B cell (primary cell): ENCODE results near the gene SLC30A3. TPM values are rescaled to one million over a fixed set of nuclear protein-coding genes. Genes with fewer than 3 reads are reported as not detected.

Source experiments
- ATAC-seq: fragments of 200-7000 bp; cut with Tn5 transposase; one replicate; pipeline ENCODE4 v1.10.0; 2021; ENCODE audit warnings: low read depth, mild to moderate bottlenecking, moderate number of reproducible peaks, moderate library complexity
- CTCF ChIA-PET: fragments of 350-600 bp; sonication (Branson Sonifier 250); formaldehyde crosslinking; loops from one replicate; lab custom pipeline; 2021; ENCODE audit warnings: antibody characterized with exemption, inconsistent platforms; lab: Charles Lee
- POLR2A ChIA-PET: fragments of 350-600 bp; sonication (Branson Sonifier 250); formaldehyde crosslinking; loops from one replicate; lab custom pipeline; 2021; ENCODE audit warnings: antibody characterized with exemption; lab: Charles Lee
- DNase-seq: peaks from one replicate; pipeline ENCODE4 v3.0.0; 2013
- H2AFZ ChIP-seq: 2 replicates; pipeline ENCODE4 v1.6.1; 2012; ENCODE audit warnings: mild to moderate bottlenecking, low read depth, low read length; ENCODE audit not compliant: insufficient read depth, poor library complexity, severe bottlenecking
- H3K27ac ChIP-seq, 2 donors: 1 replicate in 1 of 2; 2 replicates in 1 of 2; pipeline ENCODE4 v1.5.1; 2012 to 2013; ENCODE audit warnings: low read length in 2 of 2, mild to moderate bottlenecking in 2 of 2, moderate library complexity in 1 of 2
- H3K27me3 ChIP-seq, 4 experiments: fragments of 200-600 bp in 1 of 4; sonication (generic) in 1 of 4; replicated peaks in 1 of 4; 1 replicate in 2 of 4; 2 replicates in 2 of 4; pipeline versions ENCODE4 v1.6.1 to v1.7.0; 2013 to 2016; ENCODE audit warnings: low read length in 3 of 4, mild to moderate bottlenecking in 2 of 4, mixed read lengths in 1 of 4, moderate library complexity in 1 of 4; ENCODE audit not compliant: insufficient read depth in 4 of 4, control insufficient read depth in 3 of 4; ENCODE audit errors: control extremely low read depth in 1 of 4
- H3K36me3 ChIP-seq, 2 experiments: replicated peaks in 1 of 2; 1 replicate in 1 of 2; 2 replicates in 1 of 2; pipeline versions ENCODE4 v1.6.1 to v1.7.1; 2013; ENCODE audit warnings: low read length in 1 of 2; ENCODE audit not compliant: insufficient read depth in 2 of 2, control insufficient read depth in 1 of 2; ENCODE audit errors: control extremely low read depth in 1 of 2, extremely low read depth in 1 of 2
- H3K4me1 ChIP-seq, 2 donors: fragments of 200-600 bp in 1 of 2; sonication (generic) in 1 of 2; 1 replicate in 1 of 2; 2 replicates in 1 of 2; pipeline versions ENCODE4 v1.5.1 to v1.6.1; 2013 to 2017; ENCODE audit warnings: low read length in 2 of 2; ENCODE audit not compliant: control insufficient read depth in 2 of 2, insufficient read depth in 2 of 2
- H3K4me2 ChIP-seq: replicated peaks from 2 replicates; pipeline ENCODE3; 2012; ENCODE audit warnings: mild to moderate bottlenecking, low read depth, low read length; ENCODE audit not compliant: poor library complexity, severe bottlenecking
- H3K4me3 ChIP-seq, 5 experiments: fragments of 200-600 bp in 1 of 5; sonication (generic) in 1 of 5; 1 replicate in 3 of 5; 2 replicates in 2 of 5; pipeline versions ENCODE4 v1.5.1 to v1.7.0; 2011 to 2016; ENCODE audit warnings: low read length in 4 of 5, mild to moderate bottlenecking in 4 of 5, low read depth in 2 of 5, control low read depth in 1 of 5, moderate library complexity in 1 of 5; ENCODE audit not compliant: insufficient read depth in 1 of 5; ENCODE audit errors: control extremely low read depth in 1 of 5, extremely low read depth in 1 of 5
- H3K79me2 ChIP-seq: fragments of 200-600 bp; sonication (generic); one replicate; pipeline ENCODE4 v1.6.0; 2016; ENCODE audit warnings: low read length; ENCODE audit not compliant: control insufficient read depth, insufficient read depth
- H3K9ac ChIP-seq: fragments of 200-600 bp; sonication (generic); 2 replicates; pipeline ENCODE4 v1.6.1; 2017; ENCODE audit warnings: mild to moderate bottlenecking, low read length, moderate library complexity
- H3K9me3 ChIP-seq, 3 donors: one replicate each; pipeline versions ENCODE4 v1.6.1 to v1.7.1; 2013; ENCODE audit warnings: low read length in 2 of 3; ENCODE audit not compliant: control insufficient read depth in 2 of 3, insufficient read depth in 1 of 3; ENCODE audit errors: control extremely low read depth in 1 of 3
- H4K20me1 ChIP-seq: 2 replicates; pipeline ENCODE4 v1.6.0; 2012; ENCODE audit warnings: mild to moderate bottlenecking, low read length; ENCODE audit not compliant: insufficient read depth, control insufficient read depth, poor library complexity, severe bottlenecking
- H3K27ac Mint-ChIP-seq: one replicate; pipeline ENCODE4 v1.8.0; 2021; ENCODE audit warnings: mixed read lengths
- H3K27me3 Mint-ChIP-seq: one replicate; pipeline ENCODE4 v1.8.0; 2021; ENCODE audit warnings: mixed read lengths
- H3K4me1 Mint-ChIP-seq: one replicate; pipeline ENCODE4 v1.8.0; 2021; ENCODE audit warnings: mixed read lengths
- H3K4me3 Mint-ChIP-seq: one replicate; pipeline ENCODE4 v1.8.0; 2021; ENCODE audit warnings: mixed read lengths
- H3K9me3 Mint-ChIP-seq: one replicate; pipeline ENCODE4 v1.8.0; 2022; ENCODE audit warnings: mixed read lengths; ENCODE audit not compliant: insufficient read depth
- EZH2 ChIP-seq: IDR thresholded peaks from 2 replicates; pipeline ENCODE4 v1.6.1; 2012; ENCODE audit warnings: borderline replicate concordance, low read depth, mild to moderate bottlenecking, moderate library complexity, low read length; ENCODE audit not compliant: insufficient read depth, poor library complexity, severe bottlenecking
- WGBS: methylation state at CpG from one replicate; pipeline ENCODE4 v1.1.5; 2013; ENCODE audit warnings: missing lambda C conversion rate; ENCODE audit not compliant: insufficient coverage; 5-methylcytosine and 5-hydroxymethylcytosine counted together
- intact Hi-C: fragments of 100-400 bp; cut with micrococcal nuclease; formaldehyde crosslinking; loops from one replicate; pipeline ENCODE4 v1.10.0; 2022
- polyA plus RNA-seq: library from polyadenylated mRNA; depleted of rRNA; stranded (reverse); fragments of >200 nt; gene quantifications from 2 replicates; pipeline ENCODE4 v1.2.3, GENCODE V29; 2012
- total RNA-seq, 2 donors: library from RNA; stranded (reverse); fragments of 120-200 nt in 1 of 2; gene quantifications; 1 replicate in 1 of 2; 2 replicates in 1 of 2; pipeline versions ENCODE4 v1.2.3 to v1.2.4, GENCODE V29; 2013 to 2022
- TF ChIP-seq, protein P1 (sequence below): fragments of 200-600 bp; IDR thresholded peaks from one replicate; pipeline ENCODE4 v1.8.0; 2022; ENCODE audit warnings: antibody characterized with exemption, mild to moderate bottlenecking

The SLC30A3 gene
- total and polyA plus RNA-seq, 2 donors (not counting 1 experiment from before 2014, with no cell fraction given) = 0.09 TPM; not detected in 1

DNA sequence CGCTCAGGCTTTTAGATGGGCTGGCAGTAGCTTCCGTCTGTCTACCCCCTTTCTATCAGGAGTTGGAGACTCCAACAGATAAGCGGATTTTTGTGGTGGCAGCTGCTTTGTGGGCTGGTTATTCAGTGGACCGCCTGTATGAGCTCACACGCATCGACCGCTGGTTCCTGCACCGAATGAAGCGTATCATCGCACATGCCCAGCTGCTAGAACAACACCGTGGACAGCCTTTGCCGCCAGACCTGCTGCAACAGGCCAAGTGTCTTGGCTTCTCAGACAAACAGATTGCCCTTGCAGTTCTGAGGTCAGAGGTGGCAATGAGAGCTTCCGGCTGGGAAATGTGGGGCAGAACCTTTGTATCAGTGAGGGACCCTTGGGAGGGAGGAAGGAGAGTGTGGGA is 30.9 kb downstream of the SLC30A3 start:
- ChIA-PET POLR2A (no interaction called here), CTCF (interaction anchor here (1.5 to 1.6 kb wide), 2 partner anchors 72 to 270 kb away, joined by 4 to 6 read pairs; no protein-coding TSS in a partner anchor)
- Histone ChIP-seq H3K9me3 (no peaks in the 10 kb centered on the region), H3K9ac (no peak overlapping the region), H3K27ac (no peak overlapping the region), H4K20me1 (no peaks in the 10 kb centered on the region), H3K27me3 (no peaks in the 10 kb centered on the region), H3K36me3 (peaks cover 13 to 75% of the 10 kb centered on the region in 2 experiments), H3K79me2 (no peaks in the 10 kb centered on the region), H3K4me2 (no peak overlapping the region), H3K4me1 (no peaks in the 10 kb centered on the region), H2AFZ (no peak overlapping the region), H3K4me3 (no peak overlapping the region)
- Mint-ChIP-seq H3K4me1 (no peaks in the 10 kb centered on the region), H3K27ac (no peak overlapping the region), H3K9me3 (no peaks in the 10 kb centered on the region), H3K27me3 (no peaks in the 10 kb centered on the region), H3K4me3 (no peak overlapping the region)
- ATAC-seq (no peak), DNase-seq (no peak)
- 98% methylated on average over 11 of the region's 13 CpGs for WGBS
- intact Hi-C loops = no loop called here
- TF ChIP-seq, protein P1, sequence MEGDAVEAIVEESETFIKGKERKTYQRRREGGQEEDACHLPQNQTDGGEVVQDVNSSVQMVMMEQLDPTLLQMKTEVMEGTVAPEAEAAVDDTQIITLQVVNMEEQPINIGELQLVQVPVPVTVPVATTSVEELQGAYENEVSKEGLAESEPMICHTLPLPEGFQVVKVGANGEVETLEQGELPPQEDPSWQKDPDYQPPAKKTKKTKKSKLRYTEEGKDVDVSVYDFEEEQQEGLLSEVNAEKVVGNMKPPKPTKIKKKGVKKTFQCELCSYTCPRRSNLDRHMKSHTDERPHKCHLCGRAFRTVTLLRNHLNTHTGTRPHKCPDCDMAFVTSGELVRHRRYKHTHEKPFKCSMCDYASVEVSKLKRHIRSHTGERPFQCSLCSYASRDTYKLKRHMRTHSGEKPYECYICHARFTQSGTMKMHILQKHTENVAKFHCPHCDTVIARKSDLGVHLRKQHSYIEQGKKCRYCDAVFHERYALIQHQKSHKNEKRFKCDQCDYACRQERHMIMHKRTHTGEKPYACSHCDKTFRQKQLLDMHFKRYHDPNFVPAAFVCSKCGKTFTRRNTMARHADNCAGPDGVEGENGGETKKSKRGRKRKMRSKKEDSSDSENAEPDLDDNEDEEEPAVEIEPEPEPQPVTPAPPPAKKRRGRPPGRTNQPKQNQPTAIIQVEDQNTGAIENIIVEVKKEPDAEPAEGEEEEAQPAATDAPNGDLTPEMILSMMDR = no peak
- no peak for TF ChIP-seq EZH2

DNA sequence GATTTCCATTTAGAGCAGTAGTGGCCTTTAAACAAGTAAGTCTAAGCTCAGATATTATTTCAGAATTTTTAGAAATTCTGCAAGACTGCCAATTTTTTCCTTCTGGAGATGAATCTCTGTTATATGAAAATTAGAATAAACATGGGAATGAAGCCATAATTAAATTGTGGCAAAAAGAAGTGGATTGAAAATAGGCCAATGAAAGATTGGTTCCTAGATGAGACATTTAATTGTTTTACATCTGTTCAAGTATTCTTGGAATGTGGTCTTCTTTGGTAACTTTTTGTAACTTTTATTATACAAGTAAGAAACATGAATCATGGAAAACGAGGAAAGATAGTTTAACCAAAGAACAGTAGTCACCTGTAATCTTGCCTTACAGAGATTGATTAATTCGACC is 35.3 kb downstream of the SLC30A3 start:
- no peak overlapping the region for H3K27ac Mint-ChIP-seq
- Histone ChIP-seq H3K4me3 (no peak overlapping the region), H3K27ac (no peak overlapping the region), H4K20me1 (no peaks in the 10 kb centered on the region), H3K9ac (no peak overlapping the region), H3K36me3 (peaks cover 8 to 71% of the 10 kb centered on the region in 2 experiments), H3K4me2 (no peak overlapping the region), H3K27me3 (no peaks in the 10 kb centered on the region), H3K79me2 (peaks cover 3% of the 10 kb centered on the region), H3K4me1 (no peaks in the 10 kb centered on the region), H2AFZ (no peak overlapping the region), H3K9me3 (no peaks in the 10 kb centered on the region)
- no peak overlapping the region for H3K4me3 Mint-ChIP-seq
- TF ChIP-seq, protein P1 = no peak
- TF ChIP-seq EZH2 = no peak
- intact Hi-C loops = no loop called here
- WGBS = no CpG with 5 or more reads among the region's 2 CpGs
- no peaks in the 10 kb centered on the region for H3K9me3 Mint-ChIP-seq
- no peak for DNase-seq
- POLR2A ChIA-PET = no interaction called here
- CTCF ChIA-PET = no interaction called here
- no peaks in the 10 kb centered on the region for H3K4me1 Mint-ChIP-seq
- ATAC-seq = no peak
- H3K27me3 Mint-ChIP-seq = no peaks in the 10 kb centered on the region
